NCI-H345 treated with DMSO at 0.1 percent for 48 hours (cell line): Measurements from ENCODE around the gene CAST.

Experiments used
- DNase-seq: peaks from one replicate; lab custom pipeline; 2025; ENCODE audit not compliant: unreplicated experiment; lab: John Stamatoyannopoulos, UW

CAST gene

DNA sequence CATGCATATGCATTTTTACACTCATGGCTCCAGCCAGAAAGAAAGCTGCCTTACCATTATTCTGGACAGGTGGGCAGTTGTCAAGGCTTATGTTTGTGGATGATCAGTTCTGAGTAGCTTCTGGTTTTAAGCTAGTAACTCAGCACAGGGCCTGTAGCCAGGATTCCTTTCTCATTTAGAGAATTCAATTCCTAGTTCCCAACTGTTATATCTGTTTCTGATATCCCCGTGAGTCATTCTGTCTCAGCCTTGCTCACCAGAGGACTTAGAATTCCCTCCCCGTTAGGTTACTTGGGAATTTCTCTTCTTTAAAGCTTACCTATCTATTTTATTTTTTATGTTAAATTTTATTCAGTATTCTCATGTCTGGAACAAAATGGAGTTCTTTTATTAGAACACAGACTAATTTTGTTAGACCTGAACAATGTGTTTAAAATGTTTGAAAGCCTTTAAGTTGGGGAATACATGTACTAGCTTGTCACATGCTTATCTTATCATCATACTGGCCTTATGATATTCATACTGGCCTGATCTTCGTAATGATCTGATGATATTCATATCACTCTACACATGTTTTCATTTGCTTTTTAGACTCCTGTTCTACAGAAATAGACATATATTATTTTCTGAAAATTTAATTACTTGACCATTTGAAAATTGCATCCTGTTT lies 47.1 kb downstream of the CAST start:
- no peak for DNase-seq

DNA sequence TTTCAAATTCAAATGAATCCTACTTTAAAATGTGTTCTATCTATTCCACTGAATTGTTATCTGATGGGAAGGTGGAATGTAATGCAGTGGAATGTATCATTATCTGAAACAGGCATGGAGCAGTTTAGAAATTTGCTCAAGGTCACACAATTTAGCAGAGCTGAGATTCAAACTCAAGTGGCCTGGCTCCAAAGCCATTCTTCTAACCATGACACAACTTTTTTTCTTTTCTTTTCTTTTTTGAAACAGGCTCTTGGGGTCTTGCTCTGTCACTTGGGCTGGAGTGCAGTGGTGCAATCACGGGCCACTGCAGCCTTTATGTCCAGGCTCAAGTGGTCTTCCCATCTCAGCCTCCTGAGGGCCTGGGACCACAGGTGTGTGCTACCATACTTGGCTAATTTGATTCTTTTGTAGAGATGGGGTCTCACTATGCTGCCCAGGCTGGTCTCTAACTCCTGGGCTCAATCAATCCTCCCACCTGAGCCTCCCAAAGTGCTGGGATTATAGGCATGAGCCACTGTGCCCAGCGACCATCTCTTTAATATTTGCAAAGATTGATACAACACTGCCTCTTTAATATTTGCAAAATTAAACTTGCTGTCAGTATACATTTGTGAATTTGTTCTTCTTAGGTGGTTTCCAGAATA lies 50.0 kb downstream of the CAST start:
- no peak for DNase-seq

DNA sequence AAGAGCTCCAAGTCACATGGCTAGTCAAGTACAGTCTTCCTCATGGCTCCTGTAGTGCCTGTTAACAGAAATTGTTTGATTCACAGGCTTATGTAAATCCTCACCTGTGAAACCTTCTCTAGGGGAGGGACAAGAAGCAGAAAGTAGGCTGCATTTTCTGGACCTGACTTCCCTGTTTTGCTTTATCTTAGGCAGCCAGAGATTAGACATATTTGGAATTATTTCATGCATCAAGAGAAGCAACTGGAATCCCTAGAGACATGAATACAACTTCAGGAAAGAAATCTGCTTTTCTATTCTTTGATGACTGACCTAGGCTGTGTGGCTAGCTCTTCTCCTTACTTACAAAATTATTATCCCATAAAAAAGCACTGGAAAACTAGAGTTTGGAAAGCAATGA lies 52.3 kb downstream of the CAST start:
- no peak for DNase-seq

DNA sequence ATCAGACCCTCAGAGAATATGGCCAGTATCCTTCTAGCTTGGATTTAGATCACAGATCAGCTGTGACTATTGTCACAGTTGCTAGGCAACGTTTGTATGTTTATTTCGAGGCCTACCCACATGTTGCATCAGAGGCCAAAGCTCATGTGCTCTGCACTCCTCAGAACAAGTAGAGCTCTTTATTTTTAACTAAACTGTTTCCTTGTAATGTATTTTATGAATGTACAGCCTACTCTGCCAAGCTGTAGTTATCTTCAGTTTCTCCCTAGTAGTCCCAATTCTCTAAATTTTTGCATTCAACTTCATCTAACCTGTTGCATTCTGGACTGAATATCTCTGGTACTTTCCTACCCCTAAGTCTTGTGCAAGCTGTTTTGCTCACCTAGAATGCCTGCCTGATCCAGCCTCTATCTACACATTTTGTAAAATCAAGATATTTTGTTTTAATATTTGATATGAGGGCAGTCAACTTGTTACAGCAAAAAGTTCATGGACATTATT lies 52.8 kb downstream of the CAST start:
- DNase-seq, result no peak

DNA sequence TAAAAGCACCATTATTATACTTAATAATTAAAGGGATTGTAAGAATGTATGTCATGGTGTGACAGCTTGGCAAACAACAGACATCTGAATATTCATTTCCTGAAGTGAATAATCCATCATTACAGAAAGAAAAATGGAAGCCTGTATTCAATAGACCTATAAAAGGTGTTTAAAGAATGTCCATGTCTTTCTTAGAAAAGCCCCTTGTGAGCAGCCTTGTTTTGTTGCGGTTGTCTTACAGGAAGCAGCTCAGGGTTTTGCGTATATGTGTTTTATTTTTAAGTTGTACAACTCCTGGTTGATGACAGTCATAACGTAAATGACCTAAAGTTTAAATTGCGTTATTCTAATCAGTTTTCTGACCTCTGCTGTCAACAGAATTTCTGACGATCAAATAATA lies 53.8 kb downstream of the CAST start:
- no peak for DNase-seq

DNA sequence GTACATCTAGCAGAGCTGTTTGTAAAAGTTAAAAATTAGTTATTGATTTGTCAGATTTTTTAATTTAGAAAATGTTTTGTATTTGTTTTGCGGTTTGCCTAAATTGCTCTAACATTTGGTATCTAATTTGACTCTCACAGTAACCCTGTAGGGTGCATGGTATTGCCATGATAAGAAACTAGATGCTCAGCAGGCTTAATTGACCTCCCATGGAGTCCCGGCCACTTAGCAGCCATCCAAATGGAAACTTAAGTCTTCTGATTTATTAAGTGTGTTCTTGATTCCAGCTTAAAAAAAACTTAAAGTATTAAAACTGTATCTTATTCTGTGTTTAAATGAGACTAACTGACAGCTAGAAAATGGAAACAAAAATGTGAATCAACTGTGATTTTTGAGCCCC lies 54.5 kb downstream of the CAST start:
- no peak for DNase-seq

DNA sequence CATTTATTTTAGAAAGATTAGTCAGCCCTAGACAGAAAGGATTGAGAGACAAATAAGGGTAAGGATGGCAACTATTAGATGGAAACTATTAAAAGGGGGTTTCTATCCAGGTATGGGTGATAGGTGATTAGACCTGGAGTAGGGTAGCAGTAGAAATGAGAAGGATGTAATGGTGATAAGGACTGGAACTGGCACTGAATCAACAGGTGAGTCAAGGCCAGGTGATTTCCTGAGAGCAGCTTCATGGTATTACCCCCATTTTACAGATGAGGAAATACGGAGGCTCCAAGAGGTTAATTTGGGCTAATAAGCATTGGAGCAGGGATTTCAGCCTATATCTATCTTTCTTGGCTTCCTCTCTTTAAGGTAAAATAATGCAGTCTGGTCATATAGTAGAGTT lies 55.7 kb downstream of the CAST start:
- DNase-seq, result no peak

DNA sequence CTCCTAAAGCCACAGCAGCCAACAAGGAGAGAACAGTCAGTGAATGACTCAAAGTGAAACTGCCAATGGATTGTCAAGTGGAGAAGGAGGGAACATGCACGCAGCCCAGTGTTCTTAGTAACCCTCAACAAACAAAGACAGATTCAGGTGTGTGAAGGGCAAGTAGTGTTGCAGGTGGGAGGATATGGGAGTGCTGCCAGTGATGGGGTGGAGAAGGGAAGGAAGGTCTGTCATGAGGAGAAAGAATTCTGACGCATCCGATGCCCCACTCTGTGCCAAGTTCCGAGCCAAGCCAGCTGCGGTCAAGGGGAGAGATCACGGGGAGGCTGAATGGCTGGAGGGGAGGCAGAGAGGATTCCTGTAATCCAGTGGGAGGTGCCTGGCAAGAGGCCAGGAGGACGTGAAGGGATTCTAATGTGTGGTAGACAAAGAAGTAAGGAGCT lies 56.5 kb downstream of the CAST start:
- DNase-seq, result peak; percentile 21

DNA sequence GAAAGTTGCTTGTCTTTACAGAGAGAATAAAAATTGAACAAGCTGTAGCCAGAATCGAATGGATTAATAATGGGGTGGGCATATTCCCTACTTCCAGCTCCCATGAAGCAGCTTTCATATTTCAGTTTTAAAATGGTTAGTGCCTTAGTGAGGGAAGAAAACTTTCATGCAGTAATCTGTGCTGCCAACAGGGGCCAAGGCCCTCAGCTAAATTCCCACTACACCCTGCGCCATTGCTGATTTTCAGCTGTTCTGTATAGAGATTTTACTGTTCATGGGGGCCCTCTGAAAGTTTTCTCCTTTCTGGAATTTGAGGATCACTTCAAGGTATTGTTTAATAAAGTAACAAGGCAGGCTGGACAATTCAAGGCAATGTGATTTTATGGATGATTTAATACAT lies 58.2 kb downstream of the CAST start:
- DNase-seq, result no peak

DNA sequence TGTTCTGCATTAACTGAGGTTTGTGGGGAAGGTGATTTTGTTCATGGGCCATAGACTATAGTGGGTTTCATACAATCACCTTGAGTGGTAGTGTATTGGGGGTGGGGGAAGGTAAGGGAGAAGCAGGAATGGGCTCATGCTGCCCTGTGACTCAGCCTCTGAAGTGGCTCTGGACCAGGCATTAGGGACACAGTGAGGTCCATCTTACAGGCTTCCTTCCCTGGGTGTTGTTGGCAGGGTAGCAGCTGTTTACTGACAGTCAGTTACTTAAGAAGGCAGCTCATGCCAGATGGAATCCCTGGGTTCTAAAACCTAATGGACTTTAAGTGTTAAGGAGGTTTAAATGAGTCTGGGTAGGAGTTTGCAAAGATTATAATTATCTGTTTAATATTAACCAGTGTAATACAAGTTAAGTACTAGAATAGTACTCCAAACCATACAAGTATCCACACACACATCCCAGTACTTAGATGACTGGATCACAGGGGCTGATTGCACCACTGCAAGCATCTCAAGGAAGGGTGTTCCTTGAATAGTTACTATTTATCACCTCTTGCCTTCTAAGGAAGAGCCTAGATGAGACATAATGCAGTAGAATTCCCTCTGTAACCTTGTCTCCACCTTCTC lies 59.3 kb downstream of the CAST start:
- no peak for DNase-seq

DNA sequence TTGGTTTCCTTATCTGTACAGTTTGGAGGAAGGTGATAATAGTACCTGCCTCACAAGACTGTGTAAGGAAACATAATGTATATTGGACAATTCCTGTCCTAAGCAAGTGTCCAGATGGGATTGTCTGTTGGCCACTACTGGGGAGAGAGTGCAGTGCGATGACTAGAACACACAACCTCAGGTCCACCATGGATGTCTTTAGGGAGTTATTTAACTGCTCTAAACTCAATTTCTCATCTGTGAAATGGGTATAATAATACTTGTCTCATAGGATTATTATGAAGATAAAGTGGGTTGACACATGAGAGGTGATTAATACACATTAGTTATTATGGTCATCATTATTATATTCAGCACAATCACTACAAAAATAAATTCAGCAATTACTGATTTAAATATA lies 63.1 kb downstream of the CAST start:
- no peak for DNase-seq

DNA sequence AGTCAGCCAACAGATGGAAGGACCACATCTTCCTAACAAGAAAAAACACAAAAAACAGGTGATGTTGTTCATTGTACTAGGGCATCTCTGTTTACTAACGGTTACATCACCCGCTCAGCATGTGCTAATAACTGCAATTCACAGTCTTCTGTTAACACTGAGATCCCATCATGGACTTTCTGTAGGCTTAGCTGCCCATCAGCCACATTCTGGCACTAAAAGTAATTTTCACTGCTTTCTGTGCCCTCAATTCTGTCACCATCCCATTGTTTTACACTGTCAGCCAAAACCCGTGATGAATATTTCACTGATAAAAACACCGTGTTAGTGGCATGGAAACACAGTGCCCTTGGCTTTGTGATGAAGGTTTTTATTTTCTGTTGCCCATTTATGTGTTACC lies 64.6 kb downstream of the CAST start:
- no peak for DNase-seq

DNA sequence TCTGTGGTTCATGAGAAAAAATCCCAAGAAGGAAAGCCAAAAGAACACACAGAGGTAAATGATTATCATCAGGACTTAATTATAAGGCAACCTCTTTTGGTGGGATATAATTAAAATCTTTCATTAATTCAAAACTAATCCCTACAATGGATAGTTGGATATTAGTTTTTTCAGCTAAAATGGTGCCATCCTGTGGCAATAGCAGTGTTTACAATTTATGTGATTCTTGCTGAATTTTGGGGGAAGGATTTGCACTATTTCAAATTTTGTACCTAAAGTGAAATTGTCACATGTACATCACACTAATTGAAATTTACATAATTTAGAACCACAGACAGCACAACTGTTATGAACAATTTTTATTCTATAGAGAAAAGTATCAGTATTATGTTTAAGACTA lies 67.0 kb downstream of the CAST start:
- no peak for DNase-seq

DNA sequence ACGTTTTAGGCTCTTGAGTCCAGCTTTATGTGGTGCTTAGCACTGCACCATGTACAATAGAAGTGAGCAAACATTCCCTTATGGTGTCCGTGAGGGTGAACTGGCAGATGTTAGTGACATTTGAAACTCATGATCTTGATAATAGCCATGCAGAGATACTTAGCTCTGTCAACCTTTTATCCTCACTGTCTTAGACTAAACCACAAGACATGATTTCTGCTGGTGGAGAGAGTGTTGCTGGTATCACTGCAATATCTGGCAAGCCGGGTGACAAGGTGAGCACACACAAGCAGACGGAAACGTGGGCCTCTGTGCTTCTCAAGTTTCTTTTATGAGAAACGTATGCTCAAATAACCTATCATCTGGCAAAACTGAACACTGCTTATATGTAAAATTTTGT lies 68.4 kb downstream of the CAST start:
- no peak for DNase-seq

DNA sequence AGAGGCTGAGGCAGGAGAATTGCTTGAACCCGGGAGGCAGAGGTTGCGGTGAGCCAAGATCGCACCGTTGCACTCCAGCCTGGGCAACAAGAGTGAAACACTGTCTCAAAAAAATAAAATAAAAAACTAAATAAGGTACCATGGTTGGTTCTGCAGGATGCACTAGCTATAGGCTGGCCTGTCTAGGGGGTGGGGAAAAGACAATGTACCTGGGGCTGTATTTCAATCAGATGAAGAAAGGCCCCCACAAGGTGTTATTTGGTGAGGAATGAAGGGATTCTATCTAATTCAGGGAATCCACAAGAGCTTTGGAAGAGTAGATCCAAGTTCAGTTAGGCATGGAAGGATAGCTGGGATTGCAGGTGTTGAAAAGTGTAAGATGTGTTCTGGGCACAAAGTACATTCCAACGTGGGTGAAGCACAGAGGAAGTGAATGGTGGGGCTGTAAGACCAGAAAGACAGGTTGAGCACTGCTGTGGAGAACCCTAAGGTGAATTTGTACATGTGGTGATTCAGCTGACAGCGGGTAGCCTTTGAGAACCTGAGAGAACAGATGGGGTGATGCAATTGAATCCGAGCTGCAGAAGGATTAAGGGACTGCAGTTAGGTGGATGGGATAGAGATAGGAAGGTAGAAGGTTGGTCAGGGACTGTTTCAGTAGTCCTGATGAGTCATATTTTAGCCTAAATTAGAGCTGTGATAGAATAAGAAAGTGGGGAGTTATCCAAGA lies 71.8 kb downstream of the CAST start:
- no peak for DNase-seq

DNA sequence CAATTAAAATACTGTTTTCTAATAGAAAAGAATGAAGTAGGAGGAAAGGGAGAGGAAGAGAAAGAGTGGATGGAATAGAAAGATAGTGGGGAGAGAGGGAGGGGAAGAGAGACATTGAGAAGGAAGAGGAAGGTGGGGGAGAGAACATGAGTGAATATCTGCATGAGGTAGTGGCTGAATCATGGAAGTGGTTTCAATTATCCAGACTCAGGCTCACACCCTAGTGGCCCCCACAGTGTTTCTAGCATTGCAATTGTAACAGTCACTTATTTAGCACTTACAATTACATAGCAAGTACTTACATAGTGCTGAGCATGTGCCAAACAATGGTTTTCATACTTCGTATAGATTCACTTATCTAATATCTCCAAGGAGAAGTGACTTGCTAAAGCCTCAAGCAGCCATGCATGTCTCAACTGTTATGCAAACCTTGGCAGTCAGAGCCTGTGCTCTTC lies 72.7 kb downstream of the CAST start:
- no peak for DNase-seq

DNA sequence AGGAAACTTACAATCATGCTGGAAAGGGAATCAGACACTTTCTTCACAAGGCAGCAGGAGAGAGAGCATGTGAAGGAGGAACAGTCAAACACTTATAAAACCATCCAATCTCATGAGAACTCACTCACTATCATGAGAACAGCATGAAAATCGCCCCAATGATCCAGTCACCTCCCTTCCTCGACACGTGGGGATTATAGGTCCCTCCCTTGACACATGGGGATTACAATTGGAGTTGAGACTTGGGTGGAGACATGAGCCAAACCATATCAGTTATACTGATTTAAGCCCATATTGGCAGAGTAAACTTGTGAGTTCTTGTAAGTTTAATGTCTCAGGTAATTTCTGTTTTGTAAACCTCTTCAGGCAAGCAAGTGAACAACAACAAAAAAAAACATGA lies 74.8 kb downstream of the CAST start:
- DNase-seq, result no peak

DNA sequence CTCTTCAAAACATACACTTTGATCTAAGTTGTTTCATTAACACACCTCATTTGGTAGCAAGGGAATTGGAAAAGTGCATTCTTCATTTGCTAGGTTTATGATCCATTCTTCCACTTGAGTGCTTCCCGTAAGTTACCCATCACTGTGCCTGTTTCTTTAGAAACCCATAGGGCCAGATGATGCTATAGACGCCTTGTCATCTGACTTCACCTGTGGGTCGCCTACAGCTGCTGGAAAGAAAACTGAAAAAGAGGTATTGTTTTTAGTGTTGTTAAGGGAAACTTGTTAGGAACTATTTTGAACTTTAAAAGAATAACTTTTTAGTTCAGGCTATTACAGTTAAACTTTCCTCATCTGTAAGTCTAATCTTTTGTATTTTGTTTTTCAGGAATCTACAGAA lies 78.9 kb downstream of the CAST start:
- no peak for DNase-seq

DNA sequence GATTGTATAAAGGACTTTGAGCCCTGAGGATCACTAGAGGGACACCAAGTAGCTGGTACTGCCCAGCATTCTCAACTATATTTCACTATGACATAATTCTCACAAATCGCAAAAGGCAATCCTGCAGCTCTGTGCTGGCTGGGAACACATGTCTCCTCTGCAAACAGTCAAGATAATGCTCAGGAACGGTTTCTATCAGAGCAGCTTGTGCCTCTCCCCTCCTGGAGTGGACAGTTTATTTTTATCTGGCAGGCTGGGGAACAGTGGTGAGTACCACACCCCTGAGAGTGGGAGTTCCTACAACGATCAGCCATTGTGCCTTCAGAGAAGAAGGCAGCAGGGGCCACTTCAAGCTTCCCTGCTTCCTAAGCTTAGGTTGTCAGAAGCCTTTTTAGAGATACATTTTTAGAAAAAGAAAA lies 79.7 kb downstream of the CAST start:
- peak; percentile 9 for DNase-seq

DNA sequence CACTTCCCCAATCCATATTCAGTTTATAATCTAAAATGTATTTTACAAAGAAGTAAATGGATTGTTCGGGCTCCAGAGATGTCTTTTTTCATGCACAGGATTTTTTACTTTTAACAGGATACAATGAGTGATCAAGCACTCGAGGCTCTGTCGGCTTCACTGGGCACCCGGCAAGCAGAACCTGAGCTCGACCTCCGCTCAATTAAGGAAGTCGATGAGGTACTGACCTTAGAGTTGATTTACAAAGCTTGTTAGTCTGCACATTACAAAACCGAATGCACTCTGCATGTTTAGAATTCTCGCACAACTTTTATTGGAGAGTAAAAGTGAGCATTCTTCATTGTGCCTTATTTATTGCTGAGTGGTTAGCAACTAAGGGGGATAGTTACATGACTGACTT lies 80.4 kb downstream of the CAST start:
- no peak for DNase-seq

DNA sequence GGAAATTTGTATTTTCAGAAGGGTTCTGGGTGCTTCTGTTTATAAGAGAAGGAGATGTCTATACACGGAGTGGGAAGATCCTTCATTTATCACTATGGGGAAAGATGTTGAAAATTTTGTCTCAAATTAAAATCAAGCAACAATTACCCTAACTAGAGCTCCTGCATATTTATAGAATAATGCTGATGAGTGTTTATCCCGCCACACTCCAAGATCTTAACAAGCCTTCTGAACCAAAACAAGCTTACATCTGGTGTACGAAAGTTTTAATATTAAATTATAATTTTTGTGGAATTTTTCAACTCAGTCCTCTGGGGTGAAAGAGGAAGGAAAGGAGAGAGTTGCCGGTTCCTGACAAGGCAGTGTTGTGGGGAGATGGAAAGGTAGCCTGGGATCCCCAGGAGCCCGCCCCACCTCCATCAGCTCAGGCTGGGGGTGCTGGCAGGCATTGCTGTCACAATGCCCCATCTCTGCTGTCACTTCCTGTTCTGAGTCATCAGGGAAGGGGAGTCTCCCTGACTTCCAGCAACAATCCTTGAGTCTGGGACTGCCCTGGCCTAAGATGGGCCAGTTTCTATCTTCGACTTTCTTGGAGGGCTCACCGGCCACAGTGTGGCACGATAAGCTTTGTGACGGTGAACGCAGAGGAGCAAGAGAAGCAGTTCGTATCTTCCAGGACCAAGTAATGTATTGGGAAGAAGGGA lies 81.0 kb downstream of the CAST start:
- DNase-seq, result no peak
